Hepatocyte (in vitro differentiated cells): ENCODE data around the gene FGFR4. TPM values are rescaled to one million over a fixed set of nuclear protein-coding genes. Genes with fewer than 3 reads are reported as not detected.

Experiments used
- DNase-seq: peaks from one replicate; pipeline ENCODE4 v3.0.0-alpha.2; 2016; ENCODE audit warnings: low spot score
- H2AFZ ChIP-seq: fragments of 200-600 bp; sonication (generic); 2 replicates; pipeline ENCODE4 v1.6.0; 2016; ENCODE audit warnings: antibody characterized with exemption, mild to moderate bottlenecking
- H3K27ac ChIP-seq: fragments of 200-600 bp; sonication (generic); 2 replicates; pipeline ENCODE4 v1.5.1; 2016; ENCODE audit warnings: mild to moderate bottlenecking
- H3K27me3 ChIP-seq: fragments of 200-600 bp; sonication (generic); 2 replicates; pipeline ENCODE4 v1.6.1; 2016
- H3K36me3 ChIP-seq: fragments of 200-600 bp; sonication (generic); replicated peaks from 2 replicates; pipeline ENCODE4 v1.5.1; 2016; ENCODE audit warnings: low read depth; ENCODE audit not compliant: insufficient read depth
- H3K4me1 ChIP-seq: fragments of 200-600 bp; sonication (generic); 2 replicates; pipeline ENCODE4 v1.5.1; 2016; ENCODE audit warnings: mild to moderate bottlenecking, moderate library complexity; ENCODE audit not compliant: insufficient read depth
- H3K4me2 ChIP-seq: fragments of 200-600 bp; sonication (generic); 2 replicates; pipeline ENCODE4 v1.6.0; 2016
- H3K4me3 ChIP-seq: fragments of 200-600 bp; sonication (generic); 2 replicates; pipeline ENCODE4 v1.5.1; 2016; ENCODE audit warnings: mild to moderate bottlenecking
- H3K79me2 ChIP-seq: fragments of 200-600 bp; sonication (generic); 2 replicates; pipeline ENCODE4 v1.6.0; 2017; ENCODE audit warnings: mild to moderate bottlenecking
- H3K9me2 ChIP-seq: fragments of 200-600 bp; sonication (generic); replicated peaks from 2 replicates; pipeline ENCODE4 v1.6.0; 2017; ENCODE audit warnings: mild to moderate bottlenecking; ENCODE audit not compliant: insufficient read depth
- H3K9me3 ChIP-seq: fragments of 200-600 bp; sonication (generic); 2 replicates; pipeline ENCODE4 v1.5.1; 2016; ENCODE audit warnings: low read depth, mild to moderate bottlenecking
- H4K20me1 ChIP-seq: fragments of 200-600 bp; sonication (generic); 2 replicates; pipeline ENCODE4 v1.6.0; 2016; ENCODE audit warnings: mild to moderate bottlenecking; ENCODE audit not compliant: insufficient read depth, poor library complexity, severe bottlenecking
- CTCF ChIP-seq: fragments of 200-600 bp; sonication (generic); IDR thresholded peaks from 2 replicates; pipeline ENCODE4 v1.5.1; 2016; ENCODE audit warnings: antibody characterized with exemption, mild to moderate bottlenecking; ENCODE audit not compliant: poor library complexity
- EZH2 ChIP-seq: fragments of 200-600 bp; sonication (generic); IDR thresholded peaks from 2 replicates; pipeline ENCODE4 v1.6.1; 2016; ENCODE audit warnings: antibody characterized with exemption, mild to moderate bottlenecking, borderline replicate concordance
- EZH2phosphoT487 ChIP-seq: fragments of 200-600 bp; sonication (generic); IDR thresholded peaks from one replicate; pipeline ENCODE4 v1.6.1; 2018; ENCODE audit warnings: antibody characterized with exemption, mild to moderate bottlenecking, low read depth, moderate library complexity; ENCODE audit not compliant: unreplicated experiment, severe bottlenecking
- WGBS: methylation state at CpG from one replicate; pipeline ENCODE4 v1.1.6; 2016; ENCODE audit warnings: low lambda C conversion rate; ENCODE audit errors: missing lambda C conversion rate; 5-methylcytosine and 5-hydroxymethylcytosine counted together
- polyA plus RNA-seq: library from polyadenylated mRNA; unstranded; fragments of >200 nt; fragmentation: Nextera tagmentation; extraction: Ambion mirVana; gene quantifications from 2 replicates; pipeline ENCODE4 v1.2.1, GENCODE V29; 2016
- total RNA-seq: library from RNA; depleted of rRNA; stranded (reverse); fragments of >200 nt; gene quantifications from 2 replicates; pipeline ENCODE4 v1.2.3, GENCODE V29; 2014

FGFR4 gene
- total and polyA plus RNA-seq, 2 experiments from 2014 or later: 94.3 to 121 TPM

- Histone ChIP-seq H3K36me3 (peaks cover 12% of the 10 kb centered on the region), H3K9me2 (no peaks in the 10 kb centered on the region), H3K27ac (peak within 1 kb of the TSS; percentile 91), H3K4me1 (peaks cover 43% of the 10 kb centered on the region), H3K4me2 (peak within 1 kb of the TSS; percentile 97), H3K79me2 (peaks cover 35% of the 10 kb centered on the region), H3K9me3 (no peaks in the 10 kb centered on the region), H3K27me3 (no peaks in the 10 kb centered on the region), H4K20me1 (peaks cover 9% of the 10 kb centered on the region), H2AFZ (peak within 1 kb of the TSS; percentile 99), H3K4me3 (peak within 1 kb of the TSS; percentile 94)
- 10% methylated on average over 28 of the region's 93 CpGs for WGBS
- TF ChIP-seq EZH2 (no peak), CTCF (no peak), EZH2phosphoT487 (no peak)
- peak; percentile 93 for DNase-seq
Observed at GRCh38 chr5:177133096-177133852, 46.6 kb downstream of the FGFR4 start, which contains the start of gene NSD1. Gene NSD1 (plus strand): TSS chr5:177133773. CDS start chr5:177135104, 1,331 bp downstream.

GRCh38 chr5:177133853-177134696 lies 47.4 kb downstream of the FGFR4 start:
- H2AFZ ChIP-seq: peak overlapping the region; percentile 99
- DNase-seq: peak; percentile 79

GRCh38 chr5:177134697-177135225 lies 48.0 kb downstream of the FGFR4 start:
- peak overlapping the region; percentile 91 for H3K27ac ChIP-seq
- peaks cover 50% of the 10 kb centered on the region for H3K79me2 ChIP-seq
- H3K9me3 ChIP-seq: no peaks in the 10 kb centered on the region
- 19% methylated on average over 13 of the region's 13 CpGs for WGBS
- peaks cover 12% of the 10 kb centered on the region for H3K36me3 ChIP-seq
- peak overlapping the region; percentile 97 for H3K4me2 ChIP-seq
- peak overlapping the region; percentile 94 for H3K4me3 ChIP-seq
- H2AFZ ChIP-seq: peak overlapping the region; percentile 99
- H3K9me2 ChIP-seq: no peaks in the 10 kb centered on the region
- DNase-seq: no peak
- peaks cover 19% of the 10 kb centered on the region for H4K20me1 ChIP-seq
- peaks cover 43% of the 10 kb centered on the region for H3K4me1 ChIP-seq
- no peaks in the 10 kb centered on the region for H3K27me3 ChIP-seq
- TF ChIP-seq CTCF (no peak), EZH2 (no peak), EZH2phosphoT487 (no peak)

More at GRCh38 chr5:177133853-177134696, 47.4 kb downstream of the FGFR4 start:
- no peaks in the 10 kb centered on the region for H3K9me2 ChIP-seq
- H3K27me3 ChIP-seq: no peaks in the 10 kb centered on the region
- H3K4me1 ChIP-seq: peaks cover 43% of the 10 kb centered on the region
- peaks cover 12% of the 10 kb centered on the region for H3K36me3 ChIP-seq
- peak overlapping the region; percentile 91 for H3K27ac ChIP-seq
- TF ChIP-seq EZH2 (no peak), CTCF (no peak), EZH2phosphoT487 (no peak)
- H3K4me2 ChIP-seq: peak overlapping the region; percentile 97
- no peaks in the 10 kb centered on the region for H3K9me3 ChIP-seq
- peaks cover 43% of the 10 kb centered on the region for H3K79me2 ChIP-seq
- peak overlapping the region; percentile 94 for H3K4me3 ChIP-seq
- WGBS: 2% methylated on average over 33 of the region's 83 CpGs
- H4K20me1 ChIP-seq: peaks cover 12% of the 10 kb centered on the region
